ENCODE measurements around the gene LAMP5.

DNA sequence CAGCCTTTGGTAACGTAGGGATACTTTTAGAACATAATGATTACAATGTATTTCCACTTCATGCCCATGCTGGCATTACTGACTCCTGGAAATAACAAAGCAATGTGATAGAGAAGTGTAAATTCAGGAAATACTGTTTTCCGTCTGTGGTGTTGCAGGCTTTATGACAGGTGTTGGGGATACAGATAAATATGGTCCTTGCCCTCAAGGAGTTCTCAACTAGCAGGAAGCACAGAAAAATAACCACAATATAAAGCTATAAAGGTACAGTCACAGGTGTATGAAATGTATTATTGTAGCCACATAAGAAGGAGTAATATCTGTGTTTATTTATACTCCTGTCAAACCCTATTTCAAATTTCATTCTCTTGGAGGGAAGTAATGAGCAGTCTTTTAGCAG lies 12.9 kb upstream of the LAMP5 start:
- TF ChIP-seq CTCF (IDR thresholded peaks at IDR 0.05), result no peak
- no peak for TF ChIP-seq POLR2A (IDR thresholded peaks at IDR 0.05)
